ENCODE measurements around the gene WDR59. TPM values are rescaled to one million over a fixed set of nuclear protein-coding genes. Genes with fewer than 3 reads are reported as not detected.

The WDR59 gene
- total and polyA plus RNA-seq, 3 experiments from 2014 or later: 13.0 to 56.5 (median 55.9) TPM

DNA sequence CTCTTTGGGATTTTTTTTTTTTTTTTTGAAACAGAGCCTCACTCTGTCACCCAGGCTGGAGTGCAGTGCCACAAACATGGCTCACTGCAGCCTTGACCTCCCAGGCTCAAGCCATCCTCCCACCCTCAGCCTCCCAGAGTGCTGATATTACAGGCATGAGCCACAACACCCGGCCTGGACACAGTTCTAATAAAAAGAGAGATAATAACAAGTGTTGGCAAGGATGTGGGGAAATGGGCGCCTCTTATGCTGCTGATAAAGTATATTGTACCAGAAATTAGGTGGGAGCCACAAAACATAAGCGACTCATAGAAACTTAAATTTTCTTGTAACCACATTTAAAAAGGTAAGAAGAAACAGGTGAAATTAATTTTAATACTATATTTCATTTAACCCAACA, 159.9 kb downstream of the WDR59 start:
- Mint-ChIP-seq H3K9me3 (peaks cover 17 to 28% (median 19%) of the 10 kb centered on the region in 5 donors), H3K27ac (no peak overlapping the region), H3K4me3 (no peak overlapping the region), H3K36me3 (peaks cover 0 to 13% (median 0%) of the 10 kb centered on the region in 3 donors), H3K4me1 (no peaks in the 10 kb centered on the region), H3K27me3 (peaks cover 13 to 50% of the 10 kb centered on the region in 2 donors)
- no peaks in the 10 kb centered on the region for H3K27me3 ChIP-seq (ENCODE audit: insufficient read depth, low read length, poor library complexity, severe bottlenecking)
- POLR2A ChIA-PET: no interaction called here
- CTCF ChIA-PET: no interaction called here
- H3K36me3 ChIP-seq (ENCODE audit: insufficient read depth, low read length): no peaks in the 10 kb centered on the region
- no peaks in the 10 kb centered on the region for H3K9me3 ChIP-seq (ENCODE audit: low read length)
- DNase-seq: no peak
- no peak overlapping the region for H3K27ac ChIP-seq (ENCODE audit: low read depth, low read length)
- no peak overlapping the region for H3K4me3 ChIP-seq (ENCODE audit: low read length)
- no peaks in the 10 kb centered on the region for H3K4me1 ChIP-seq (ENCODE audit: insufficient read depth, low read length)

Other genes with a start within 250 kb of the WDR59 start
- not detected for gene FA2H, start 210.3 kb downstream of the WDR59 start, total RNA-seq
- gene FA2H, start 210.3 kb downstream of the WDR59 start, polyA plus RNA-seq: not detected
- 10 to 100 TPM; 10.8 to 14.1 TPM for gene ZNRF1, start 13.9 kb upstream of the WDR59 start, total RNA-seq
- gene ZNRF1, start 13.9 kb upstream of the WDR59 start, polyA plus RNA-seq: 2.2 TPM
- not detected for gene LDHD, start 131.7 kb upstream of the WDR59 start, total RNA-seq
- gene LDHD, start 131.7 kb upstream of the WDR59 start, polyA plus RNA-seq: 0.10 TPM
- 10 to 100 TPM; 13.8 to 17.4 TPM for gene ZFP1, start 163.4 kb upstream of the WDR59 start, total RNA-seq
- 17.2 TPM for gene ZFP1, start 163.4 kb upstream of the WDR59 start, polyA plus RNA-seq
- gene CTRB2, start 222.0 kb upstream of the WDR59 start, total RNA-seq: not detected
- gene CTRB2, start 222.0 kb upstream of the WDR59 start, polyA plus RNA-seq: not detected
- gene CTRB1, start 233.9 kb upstream of the WDR59 start, total RNA-seq: not detected
- gene CTRB1, start 233.9 kb upstream of the WDR59 start, polyA plus RNA-seq: not detected